OCI-LY3 (cell line): ENCODE results near the gene SPAG8.

Experiments
- EZH2phosphoT487 ChIP-seq: fragments of 200-600 bp; shearing (Covaris generic); IDR thresholded peaks from 2 replicates; pipeline ENCODE4 v1.6.1; 2018; ENCODE audit warnings: antibody characterized with exemption, mixed run types, low read depth
- TF ChIP-seq, protein P1 (sequence below): fragments of 200-600, 300-600 bp; sonication (generic); IDR thresholded peaks from 2 replicates; pipeline ENCODE4 v1.5.1; 2014; ENCODE audit warnings: antibody characterized with exemption, low read length, low read depth

GRCh38 chr9:35828716-35829083, 16.6 kb upstream of the SPAG8 start, which contains the start of gene FAM221B:
- TF ChIP-seq, protein P1, sequence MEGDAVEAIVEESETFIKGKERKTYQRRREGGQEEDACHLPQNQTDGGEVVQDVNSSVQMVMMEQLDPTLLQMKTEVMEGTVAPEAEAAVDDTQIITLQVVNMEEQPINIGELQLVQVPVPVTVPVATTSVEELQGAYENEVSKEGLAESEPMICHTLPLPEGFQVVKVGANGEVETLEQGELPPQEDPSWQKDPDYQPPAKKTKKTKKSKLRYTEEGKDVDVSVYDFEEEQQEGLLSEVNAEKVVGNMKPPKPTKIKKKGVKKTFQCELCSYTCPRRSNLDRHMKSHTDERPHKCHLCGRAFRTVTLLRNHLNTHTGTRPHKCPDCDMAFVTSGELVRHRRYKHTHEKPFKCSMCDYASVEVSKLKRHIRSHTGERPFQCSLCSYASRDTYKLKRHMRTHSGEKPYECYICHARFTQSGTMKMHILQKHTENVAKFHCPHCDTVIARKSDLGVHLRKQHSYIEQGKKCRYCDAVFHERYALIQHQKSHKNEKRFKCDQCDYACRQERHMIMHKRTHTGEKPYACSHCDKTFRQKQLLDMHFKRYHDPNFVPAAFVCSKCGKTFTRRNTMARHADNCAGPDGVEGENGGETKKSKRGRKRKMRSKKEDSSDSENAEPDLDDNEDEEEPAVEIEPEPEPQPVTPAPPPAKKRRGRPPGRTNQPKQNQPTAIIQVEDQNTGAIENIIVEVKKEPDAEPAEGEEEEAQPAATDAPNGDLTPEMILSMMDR: no peak
- no peak for TF ChIP-seq EZH2phosphoT487
